ENCODE measurements around the gene PSMC3IP.

PSMC3IP gene

DNA sequence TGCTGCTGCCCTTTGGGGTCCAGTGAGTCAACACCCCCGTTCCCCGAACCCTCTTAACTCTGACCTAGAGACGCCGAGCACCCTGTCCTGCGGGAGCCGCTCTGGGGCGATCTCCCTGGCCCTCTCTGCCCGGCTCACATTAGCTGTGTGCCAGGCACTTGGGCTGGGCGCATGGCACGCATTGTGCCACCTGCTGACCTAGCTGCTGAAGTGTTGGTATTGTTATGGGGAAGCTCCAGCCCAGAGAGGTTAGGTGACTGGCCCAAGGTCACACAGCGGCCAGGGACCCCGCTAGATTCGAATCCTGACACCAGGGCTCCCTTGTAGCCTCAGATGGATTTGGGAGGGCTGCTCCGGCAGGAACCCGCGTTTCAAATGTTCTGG lies 23.7 kb downstream of the PSMC3IP start:
- TF ChIP-seq ZNF791 (tag by site-specific recombination; IDR thresholded peaks at IDR 0.05) (no peak), ZNF768 (tag by site-specific recombination; IDR thresholded peaks at IDR 0.05) (peak; percentile 99; the same call in 1 of the 2 replicates), ZNF555 (tag by site-specific recombination; conservative IDR thresholded peaks at IDR 0.05) (no peak)
- TF ChIP-seq, protein P1, sequence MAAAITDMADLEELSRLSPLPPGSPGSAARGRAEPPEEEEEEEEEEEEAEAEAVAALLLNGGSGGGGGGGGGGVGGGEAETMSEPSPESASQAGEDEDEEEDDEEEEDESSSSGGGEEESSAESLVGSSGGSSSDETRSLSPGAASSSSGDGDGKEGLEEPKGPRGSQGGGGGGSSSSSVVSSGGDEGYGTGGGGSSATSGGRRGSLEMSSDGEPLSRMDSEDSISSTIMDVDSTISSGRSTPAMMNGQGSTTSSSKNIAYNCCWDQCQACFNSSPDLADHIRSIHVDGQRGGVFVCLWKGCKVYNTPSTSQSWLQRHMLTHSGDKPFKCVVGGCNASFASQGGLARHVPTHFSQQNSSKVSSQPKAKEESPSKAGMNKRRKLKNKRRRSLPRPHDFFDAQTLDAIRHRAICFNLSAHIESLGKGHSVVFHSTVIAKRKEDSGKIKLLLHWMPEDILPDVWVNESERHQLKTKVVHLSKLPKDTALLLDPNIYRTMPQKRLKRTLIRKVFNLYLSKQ (tag by site-specific recombination; IDR thresholded peaks at IDR 0.05; ENCODE audit: borderline replicate concordance) = no peak
- H3K4me3 ChIP-seq (ENCODE audit: low read depth, low read length) = peak overlapping the region; percentile 68
- no peaks in the 10 kb centered on the region for H3K9me3 ChIP-seq (ENCODE audit: control insufficient read depth, insufficient read depth, low read depth, low read length)
- H3K36me3 ChIP-seq (ENCODE audit: control insufficient read depth in 2 of 2, insufficient read depth in 1 of 2, low read length in 2 of 2) = peaks cover 0 to 4% of the 10 kb centered on the region in 2 experiments; a peak in 2 of 3 replicates
- CTCF ChIA-PET = interaction anchor here (1.0 to 1.4 kb wide), 3 partner anchors 11 to 24 kb away, joined by 3 to 4 read pairs (median 3); no protein-coding TSS in a partner anchor
- POLR2A ChIA-PET = interaction anchor here (0.9 to 2.4 kb wide), 10 partner anchors 8 to 278 kb away, joined by 3 to 16 read pairs (median 6); partner anchors contain the start of genes CAVIN1, MLX, NAGLU and PSMC3IP
- H3K4me1 ChIP-seq (ENCODE audit: control insufficient read depth, insufficient read depth, low read length) = peaks cover 7% of the 10 kb centered on the region; the same call in 1 of the 2 replicates
- H3K27ac ChIP-seq (ENCODE audit: extremely low read depth, low read depth, low read length) = peak overlapping the region; percentile 95

DNA sequence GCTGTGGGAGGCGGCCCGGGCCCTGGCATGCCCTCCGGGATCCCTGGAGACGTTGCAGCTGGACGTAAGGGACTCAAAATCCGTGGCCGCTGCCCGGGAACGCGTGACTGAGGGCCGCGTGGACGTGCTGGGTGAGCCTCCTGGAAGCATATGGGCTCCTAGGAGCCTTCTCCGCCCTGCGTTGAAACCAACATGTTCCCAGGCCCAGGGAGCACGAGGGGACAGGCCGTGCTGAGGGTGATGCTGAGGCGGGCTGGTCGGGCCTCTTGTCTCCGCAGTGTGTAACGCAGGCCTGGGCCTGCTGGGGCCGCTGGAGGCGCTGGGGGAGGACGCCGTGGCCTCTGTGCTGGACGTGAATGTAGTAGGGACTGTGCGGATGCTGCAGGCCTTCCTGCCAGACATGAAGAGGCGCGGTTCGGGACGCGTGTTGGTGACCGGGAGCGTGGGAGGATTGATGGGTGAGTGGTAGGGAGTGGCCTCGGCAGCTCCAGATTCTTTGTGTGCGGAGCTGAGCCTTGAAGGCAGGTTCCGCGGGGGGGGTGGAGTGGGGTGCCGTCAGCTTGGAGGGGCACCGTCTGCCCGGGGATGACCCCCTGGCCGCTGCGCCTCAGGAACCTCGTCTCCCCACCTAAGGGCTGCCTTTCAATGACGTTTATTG lies 24.2 kb downstream of the PSMC3IP start:
- POLR2A ChIA-PET = interaction anchor here (2.0 to 2.4 kb wide), 2 partner anchors 14 to 17 kb away, joined by 6 to 11 read pairs; partner anchors contain the start of genes MLX and NAGLU
- Histone ChIP-seq H3K36me3 (ENCODE audit: control insufficient read depth in 2 of 2, insufficient read depth in 1 of 2, low read length in 2 of 2) (peaks cover 0 to 4% of the 10 kb centered on the region in 2 experiments; a peak in 2 of 3 replicates), H3K27ac (ENCODE audit: extremely low read depth, low read depth, low read length) (no peak overlapping the region), H3K4me3 (ENCODE audit: low read depth, low read length) (no peak overlapping the region), H3K9me3 (ENCODE audit: control insufficient read depth, insufficient read depth, low read depth, low read length) (no peaks in the 10 kb centered on the region), H3K4me1 (ENCODE audit: control insufficient read depth, insufficient read depth, low read length) (peaks cover 9% of the 10 kb centered on the region; the same call in 1 of the 2 replicates)
- CTCF ChIA-PET = no interaction called here
- no peak for TF ChIP-seq ZNF302 (tag by site-specific recombination; IDR thresholded peaks at IDR 0.05; ENCODE audit: low read depth)
- no peak for TF ChIP-seq ZNF133 (tag by site-specific recombination; IDR thresholded peaks at IDR 0.05)
- no peak for TF ChIP-seq ZNF785 (tag by site-specific recombination; IDR thresholded peaks at IDR 0.05)
- TF ChIP-seq ZNF544 (tag by site-specific recombination; IDR thresholded peaks at IDR 0.05) = no peak
- TF ChIP-seq, protein P2, sequence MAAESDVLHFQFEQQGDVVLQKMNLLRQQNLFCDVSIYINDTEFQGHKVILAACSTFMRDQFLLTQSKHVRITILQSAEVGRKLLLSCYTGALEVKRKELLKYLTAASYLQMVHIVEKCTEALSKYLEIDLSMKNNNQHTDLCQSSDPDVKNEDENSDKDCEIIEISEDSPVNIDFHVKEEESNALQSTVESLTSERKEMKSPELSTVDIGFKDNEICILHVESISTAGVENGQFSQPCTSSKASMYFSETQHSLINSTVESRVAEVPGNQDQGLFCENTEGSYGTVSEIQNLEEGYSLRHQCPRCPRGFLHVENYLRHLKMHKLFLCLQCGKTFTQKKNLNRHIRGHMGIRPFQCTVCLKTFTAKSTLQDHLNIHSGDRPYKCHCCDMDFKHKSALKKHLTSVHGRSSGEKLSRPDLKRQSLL (tag by site-specific recombination; IDR thresholded peaks at IDR 0.05) = no peak
- TF ChIP-seq ZFP69B (tag by site-specific recombination; IDR thresholded peaks at IDR 0.05) = no peak
- no peak for TF ChIP-seq BCL11A (tag by site-specific recombination; IDR thresholded peaks at IDR 0.05; ENCODE audit: low read depth)
- peak; percentile 36; the same call in 1 of the 2 replicates for TF ChIP-seq ZFHX2 (tag by site-specific recombination; conservative IDR thresholded peaks at IDR 0.05)
- TF ChIP-seq HOXD13 (CRISPR knock-in tag; IDR thresholded peaks at IDR 0.05; ENCODE audit: borderline replicate concordance) = no peak
- no peak for TF ChIP-seq ZNF24 (tag by site-specific recombination; IDR thresholded peaks at IDR 0.05)
- TF ChIP-seq, protein P3, sequence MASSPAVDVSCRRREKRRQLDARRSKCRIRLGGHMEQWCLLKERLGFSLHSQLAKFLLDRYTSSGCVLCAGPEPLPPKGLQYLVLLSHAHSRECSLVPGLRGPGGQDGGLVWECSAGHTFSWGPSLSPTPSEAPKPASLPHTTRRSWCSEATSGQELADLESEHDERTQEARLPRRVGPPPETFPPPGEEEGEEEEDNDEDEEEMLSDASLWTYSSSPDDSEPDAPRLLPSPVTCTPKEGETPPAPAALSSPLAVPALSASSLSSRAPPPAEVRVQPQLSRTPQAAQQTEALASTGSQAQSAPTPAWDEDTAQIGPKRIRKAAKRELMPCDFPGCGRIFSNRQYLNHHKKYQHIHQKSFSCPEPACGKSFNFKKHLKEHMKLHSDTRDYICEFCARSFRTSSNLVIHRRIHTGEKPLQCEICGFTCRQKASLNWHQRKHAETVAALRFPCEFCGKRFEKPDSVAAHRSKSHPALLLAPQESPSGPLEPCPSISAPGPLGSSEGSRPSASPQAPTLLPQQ (tag by site-specific recombination; IDR thresholded peaks at IDR 0.05) = no peak
- TF ChIP-seq, protein P4, sequence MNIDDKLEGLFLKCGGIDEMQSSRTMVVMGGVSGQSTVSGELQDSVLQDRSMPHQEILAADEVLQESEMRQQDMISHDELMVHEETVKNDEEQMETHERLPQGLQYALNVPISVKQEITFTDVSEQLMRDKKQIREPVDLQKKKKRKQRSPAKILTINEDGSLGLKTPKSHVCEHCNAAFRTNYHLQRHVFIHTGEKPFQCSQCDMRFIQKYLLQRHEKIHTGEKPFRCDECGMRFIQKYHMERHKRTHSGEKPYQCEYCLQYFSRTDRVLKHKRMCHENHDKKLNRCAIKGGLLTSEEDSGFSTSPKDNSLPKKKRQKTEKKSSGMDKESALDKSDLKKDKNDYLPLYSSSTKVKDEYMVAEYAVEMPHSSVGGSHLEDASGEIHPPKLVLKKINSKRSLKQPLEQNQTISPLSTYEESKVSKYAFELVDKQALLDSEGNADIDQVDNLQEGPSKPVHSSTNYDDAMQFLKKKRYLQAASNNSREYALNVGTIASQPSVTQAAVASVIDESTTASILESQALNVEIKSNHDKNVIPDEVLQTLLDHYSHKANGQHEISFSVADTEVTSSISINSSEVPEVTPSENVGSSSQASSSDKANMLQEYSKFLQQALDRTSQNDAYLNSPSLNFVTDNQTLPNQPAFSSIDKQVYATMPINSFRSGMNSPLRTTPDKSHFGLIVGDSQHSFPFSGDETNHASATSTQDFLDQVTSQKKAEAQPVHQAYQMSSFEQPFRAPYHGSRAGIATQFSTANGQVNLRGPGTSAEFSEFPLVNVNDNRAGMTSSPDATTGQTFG (tag by site-specific recombination; IDR thresholded peaks at IDR 0.05; ENCODE audit: borderline replicate concordance) = no peak
- TF ChIP-seq, protein P5, sequence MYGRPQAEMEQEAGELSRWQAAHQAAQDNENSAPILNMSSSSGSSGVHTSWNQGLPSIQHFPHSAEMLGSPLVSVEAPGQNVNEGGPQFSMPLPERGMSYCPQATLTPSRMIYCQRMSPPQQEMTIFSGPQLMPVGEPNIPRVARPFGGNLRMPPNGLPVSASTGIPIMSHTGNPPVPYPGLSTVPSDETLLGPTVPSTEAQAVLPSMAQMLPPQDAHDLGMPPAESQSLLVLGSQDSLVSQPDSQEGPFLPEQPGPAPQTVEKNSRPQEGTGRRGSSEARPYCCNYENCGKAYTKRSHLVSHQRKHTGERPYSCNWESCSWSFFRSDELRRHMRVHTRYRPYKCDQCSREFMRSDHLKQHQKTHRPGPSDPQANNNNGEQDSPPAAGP (tag by site-specific recombination; IDR thresholded peaks at IDR 0.05) = peak; percentile 43; the same call in 1 of the 2 replicates
- no peak for TF ChIP-seq RBAK (tag by site-specific recombination; IDR thresholded peaks at IDR 0.05)
- TF ChIP-seq ZNF600 (tag by site-specific recombination; IDR thresholded peaks at IDR 0.05) = peak; percentile 94
- no peak for TF ChIP-seq ZNF561 (tag by site-specific recombination; IDR thresholded peaks at IDR 0.05; ENCODE audit: borderline replicate concordance)
- TF ChIP-seq, protein P6, sequence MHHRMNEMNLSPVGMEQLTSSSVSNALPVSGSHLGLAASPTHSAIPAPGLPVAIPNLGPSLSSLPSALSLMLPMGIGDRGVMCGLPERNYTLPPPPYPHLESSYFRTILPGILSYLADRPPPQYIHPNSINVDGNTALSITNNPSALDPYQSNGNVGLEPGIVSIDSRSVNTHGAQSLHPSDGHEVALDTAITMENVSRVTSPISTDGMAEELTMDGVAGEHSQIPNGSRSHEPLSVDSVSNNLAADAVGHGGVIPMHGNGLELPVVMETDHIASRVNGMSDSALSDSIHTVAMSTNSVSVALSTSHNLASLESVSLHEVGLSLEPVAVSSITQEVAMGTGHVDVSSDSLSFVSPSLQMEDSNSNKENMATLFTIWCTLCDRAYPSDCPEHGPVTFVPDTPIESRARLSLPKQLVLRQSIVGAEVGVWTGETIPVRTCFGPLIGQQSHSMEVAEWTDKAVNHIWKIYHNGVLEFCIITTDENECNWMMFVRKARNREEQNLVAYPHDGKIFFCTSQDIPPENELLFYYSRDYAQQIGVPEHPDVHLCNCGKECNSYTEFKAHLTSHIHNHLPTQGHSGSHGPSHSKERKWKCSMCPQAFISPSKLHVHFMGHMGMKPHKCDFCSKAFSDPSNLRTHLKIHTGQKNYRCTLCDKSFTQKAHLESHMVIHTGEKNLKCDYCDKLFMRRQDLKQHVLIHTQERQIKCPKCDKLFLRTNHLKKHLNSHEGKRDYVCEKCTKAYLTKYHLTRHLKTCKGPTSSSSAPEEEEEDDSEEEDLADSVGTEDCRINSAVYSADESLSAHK (tag by site-specific recombination; IDR thresholded peaks at IDR 0.05) = no peak
